G401 (cell line): ENCODE measurements around the gene NRGN. TPM values are rescaled to one million over a fixed set of nuclear protein-coding genes. Genes with fewer than 3 reads are reported as not detected.
A peak's percentile ranks its signal among the peaks of the same experiment; 100 is the strongest.

ENCODE experiments used
- DNase-seq: peaks from one replicate; pipeline ENCODE4 v3.0.0-alpha.2; 2015; ENCODE audit warnings: low spot score
- in situ Hi-C: cut with HindIII; loops from 2 replicates; pipeline ENCODE4 v1.10.0; 2016; ENCODE audit warnings: low sequenced_read_pairs, mixed read lengths
- total RNA-seq: library from RNA; depleted of rRNA; stranded (reverse); fragments of >200 nt; shearing (Covaris generic); gene quantifications from 2 replicates; pipeline ENCODE4 v1.2.3, GENCODE V29; 2014

Gene NRGN
- total RNA-seq, 1 experiment from 2014 or later = 1.5 TPM

GRCh38 chr11:124754309-124754708, 14.6 kb downstream of the NRGN start:
- DNase-seq = no peak

GRCh38 chr11:124754710-124755109, 15.0 kb downstream of the NRGN start:
- no peak for DNase-seq
- in situ Hi-C loops = no loop called here

More at GRCh38 chr11:124754309-124754708, 14.6 kb downstream of the NRGN start:
- in situ Hi-C loops = no loop called here

DNA sequence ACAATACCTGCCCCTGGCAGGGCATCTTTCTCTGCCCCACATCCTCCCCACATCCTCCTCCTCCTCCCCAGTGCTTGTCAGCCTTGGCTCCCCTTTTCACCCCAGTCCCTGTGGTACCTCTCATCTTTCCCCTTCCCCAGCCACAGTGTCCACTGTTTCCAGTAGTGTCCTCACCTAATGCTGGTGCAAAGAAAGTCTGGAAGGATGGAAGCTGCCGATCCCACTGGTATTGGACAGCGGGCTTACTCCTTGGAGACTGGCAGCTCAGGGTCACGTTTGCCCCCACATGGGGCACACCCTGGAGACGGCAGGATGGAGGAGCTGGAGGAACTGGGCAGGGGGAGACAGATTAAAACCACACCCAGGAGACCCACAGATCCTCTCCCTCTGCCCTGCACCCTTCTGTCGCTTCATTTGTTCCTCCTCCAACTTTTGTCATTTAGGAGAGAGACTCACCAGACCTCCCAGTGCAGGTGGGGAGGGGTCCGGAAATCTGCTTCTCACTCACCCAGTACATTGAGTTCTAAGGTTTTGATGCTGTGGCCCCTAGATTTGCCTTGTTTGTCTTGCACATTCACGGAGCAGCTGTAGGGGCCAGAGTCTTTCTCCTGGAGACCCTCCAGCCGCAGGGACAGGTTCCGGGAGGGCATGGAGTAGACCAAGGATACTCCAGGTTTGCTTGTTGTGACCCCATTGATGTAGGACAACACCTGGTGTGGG, 16.5 kb downstream of the NRGN start:
- in situ Hi-C loops = no loop called here
- DNase-seq = no peak

DNA sequence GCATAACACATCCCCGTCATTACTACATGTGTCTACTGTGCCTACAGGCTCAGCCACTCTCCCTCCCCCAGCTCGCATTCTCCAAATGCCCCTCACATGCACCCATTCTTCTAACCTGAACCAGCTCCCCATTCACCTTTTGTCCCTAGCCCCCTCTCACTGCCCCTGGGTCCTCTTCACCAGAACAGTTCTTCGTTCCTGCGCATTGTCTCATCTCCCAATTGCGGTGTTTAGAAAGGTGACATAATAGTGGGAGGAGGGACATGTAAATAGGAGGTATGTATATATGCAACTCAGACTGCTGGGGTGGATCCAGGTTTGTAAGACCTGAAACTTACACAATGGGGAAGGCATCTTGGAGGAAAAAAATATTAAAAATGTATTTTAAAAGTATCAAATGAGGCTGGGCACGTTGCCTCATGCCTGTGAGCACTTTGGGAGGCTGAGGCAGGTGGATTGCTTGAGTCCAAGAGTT, 17.0 kb downstream of the NRGN start:
- DNase-seq = no peak
- in situ Hi-C loops = no loop called here

DNA sequence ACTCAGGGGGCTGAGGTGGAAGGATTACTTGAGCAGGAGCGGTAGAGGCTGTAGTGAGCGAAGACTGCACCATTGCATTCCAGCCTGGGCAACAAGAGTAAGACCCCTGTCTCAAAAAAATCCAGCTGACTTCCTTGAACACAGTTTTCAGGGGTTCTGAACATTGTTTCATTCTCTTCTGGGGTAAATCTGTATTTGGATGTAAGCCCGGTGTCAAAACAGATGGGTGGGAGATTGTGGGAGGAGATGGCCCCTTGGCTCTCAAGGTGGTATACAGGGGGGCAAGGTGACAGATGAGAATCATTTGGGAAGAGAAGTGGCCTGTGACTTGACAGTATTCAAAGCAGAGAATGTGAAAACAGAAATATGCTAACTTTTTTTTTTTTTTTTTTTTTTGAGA, 17.6 kb downstream of the NRGN start:
- DNase-seq = no peak
- in situ Hi-C loops = no loop called here

- in situ Hi-C loops = no loop called here
- DNase-seq = peak; percentile 44
These were observed 18.9 kb downstream of the NRGN start for GRCh38 chr11:124758355-124759265.

DNA sequence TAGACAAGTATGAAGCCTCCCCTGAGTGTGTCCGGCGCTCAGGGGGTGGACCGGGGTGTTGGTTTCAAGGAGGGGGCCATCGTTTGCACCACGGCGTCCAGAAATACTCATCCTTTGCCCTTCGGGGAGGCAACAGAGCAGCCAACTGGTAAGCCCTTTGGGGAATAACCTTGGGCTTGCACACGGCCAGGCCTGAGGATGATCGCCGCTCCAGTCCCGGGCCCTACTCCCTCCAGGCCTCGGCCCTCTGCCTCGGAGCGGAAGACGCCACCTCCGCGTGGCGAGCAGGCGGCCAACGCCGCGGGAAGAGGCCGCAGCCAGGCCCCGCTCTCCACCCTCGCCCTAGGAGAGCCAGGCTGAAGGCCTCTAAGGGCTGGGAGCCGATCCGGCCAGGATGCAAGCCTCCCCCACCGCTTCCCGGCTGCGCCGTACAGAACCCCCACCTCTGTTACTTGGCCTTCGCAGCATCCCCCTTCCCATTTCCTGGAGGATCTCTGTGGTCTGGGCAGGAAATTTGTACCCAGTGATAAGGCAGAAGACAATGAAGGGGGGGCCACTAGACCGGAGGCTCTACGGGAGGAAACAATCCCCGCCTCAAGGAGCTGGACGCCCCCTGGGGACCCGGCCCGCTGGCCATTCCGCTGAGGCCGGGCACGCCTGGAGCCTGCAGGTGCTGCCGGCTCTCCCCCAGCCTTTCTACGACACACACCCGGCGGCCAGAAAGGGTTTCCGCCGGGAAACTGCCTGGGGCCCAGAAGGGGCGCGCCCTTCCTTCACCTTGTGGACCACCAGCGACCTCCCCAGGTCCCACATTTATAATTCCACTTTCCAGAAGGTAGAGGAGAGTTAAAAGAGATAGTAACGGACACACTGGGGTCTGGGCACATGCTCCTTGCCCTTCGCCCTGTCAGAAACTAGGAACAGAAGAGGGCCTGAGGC, 19.8 kb downstream of the NRGN start:
- no peak for DNase-seq
- in situ Hi-C loops = no loop called here

DNA sequence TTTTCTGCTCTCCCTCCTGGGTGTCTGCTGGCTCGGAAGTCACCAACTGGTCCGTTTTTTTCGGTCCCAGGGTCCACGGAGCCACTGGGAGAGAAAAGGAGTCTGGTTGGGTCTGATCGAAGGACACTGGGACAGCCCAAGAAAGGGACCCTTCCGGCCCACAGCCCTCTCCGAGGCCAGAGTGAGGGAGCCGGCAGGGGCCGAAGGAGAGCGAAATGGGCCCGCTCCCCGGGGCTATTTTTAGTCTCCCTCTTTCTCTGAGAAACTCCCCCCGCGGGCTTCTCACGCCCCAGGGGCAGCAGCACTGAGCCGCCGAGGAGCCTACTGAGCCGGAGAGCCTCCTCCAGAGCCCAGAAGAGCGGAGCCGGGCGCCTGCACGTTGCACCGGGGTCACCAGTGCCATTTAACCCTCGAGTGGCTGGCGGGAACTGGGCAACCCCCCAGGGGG, 20.5 kb downstream of the NRGN start:
- DNase-seq = no peak
- in situ Hi-C loops = no loop called here

GRCh38 chr11:124760806-124761205, 21.1 kb downstream of the NRGN start:
- DNase-seq = no peak
- in situ Hi-C loops = no loop called here

DNA sequence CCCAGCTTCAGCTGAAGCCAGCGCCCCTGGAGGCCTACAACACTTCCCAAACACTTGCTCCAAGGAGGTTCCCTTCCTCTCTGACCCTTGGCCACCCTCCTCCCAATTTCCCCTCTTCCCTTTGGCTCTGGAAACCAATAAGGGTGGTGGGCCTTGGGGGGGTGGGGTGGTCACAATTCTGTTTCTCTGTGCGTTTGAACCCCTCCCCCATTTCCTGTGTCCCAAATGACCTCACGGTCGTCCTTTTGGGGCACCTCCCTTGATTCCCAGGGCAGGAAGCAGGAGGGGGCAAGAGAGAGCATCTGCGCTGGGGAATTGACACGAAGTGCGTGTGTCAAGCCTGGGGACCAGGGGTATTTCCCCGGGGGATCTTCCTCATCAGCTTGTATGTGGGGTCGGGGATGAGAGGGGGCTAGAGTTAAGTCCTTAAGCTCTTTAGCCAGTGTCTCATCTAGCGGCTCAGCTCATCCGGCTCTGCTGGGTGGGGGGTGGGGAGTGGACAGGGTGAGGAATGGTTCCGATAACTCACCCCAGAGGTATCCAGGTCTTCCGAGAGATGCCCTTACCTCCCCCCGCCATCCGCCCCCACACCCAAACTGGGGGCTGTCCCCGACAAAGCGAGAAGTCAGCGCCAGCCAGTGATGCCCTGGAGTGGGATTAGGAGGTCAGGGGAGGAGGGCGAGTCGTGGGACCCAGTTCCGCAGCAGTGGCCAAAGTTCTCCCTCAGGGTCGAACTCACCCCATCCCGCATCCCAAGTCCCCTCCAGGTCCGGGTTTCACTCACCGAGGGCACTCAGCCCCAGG, 21.8 kb downstream of the NRGN start:
- in situ Hi-C loops = no loop called here
- DNase-seq = no peak

DNA sequence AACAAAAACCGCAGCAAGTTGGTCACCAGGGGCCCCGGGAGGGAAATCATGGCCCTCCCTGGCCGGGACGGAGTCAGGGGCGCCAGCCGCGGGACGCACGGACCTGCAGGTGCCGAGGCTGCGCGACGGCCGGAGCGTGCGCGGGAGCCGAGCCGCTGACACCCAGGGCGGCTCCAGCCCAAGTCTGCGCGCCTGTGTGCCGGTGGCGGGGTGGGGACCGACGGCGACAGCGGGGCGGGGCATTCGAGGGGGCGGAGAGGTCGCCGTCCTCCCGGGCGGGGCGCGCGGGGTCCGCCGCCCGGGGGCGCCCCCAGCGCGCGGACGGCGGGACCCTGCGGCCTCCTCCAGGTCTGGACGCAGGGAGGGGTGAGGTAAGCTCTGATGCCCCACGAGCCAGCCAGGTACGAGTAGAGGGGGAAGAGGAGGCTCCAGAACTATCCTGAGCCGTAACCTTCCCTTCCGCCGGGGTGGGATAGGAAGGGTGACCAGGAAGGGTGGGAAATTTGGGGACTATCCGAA, 22.4 kb downstream of the NRGN start, which contains the start of gene ESAM:
Gene ESAM (minus strand): TSS at position 186 of the 519 bp plus-strand sequence. CDS start 136 bp downstream, at position 50.
- in situ Hi-C loops = no loop called here
- no peak for DNase-seq

- in situ Hi-C loops = no loop called here
- DNase-seq = no peak
These were observed 22.9 kb downstream of the NRGN start for GRCh38 chr11:124762624-124763155.

- in situ Hi-C loops = no loop called here
These were observed 23.6 kb downstream of the NRGN start for GRCh38 chr11:124763156-124763947.

DNA sequence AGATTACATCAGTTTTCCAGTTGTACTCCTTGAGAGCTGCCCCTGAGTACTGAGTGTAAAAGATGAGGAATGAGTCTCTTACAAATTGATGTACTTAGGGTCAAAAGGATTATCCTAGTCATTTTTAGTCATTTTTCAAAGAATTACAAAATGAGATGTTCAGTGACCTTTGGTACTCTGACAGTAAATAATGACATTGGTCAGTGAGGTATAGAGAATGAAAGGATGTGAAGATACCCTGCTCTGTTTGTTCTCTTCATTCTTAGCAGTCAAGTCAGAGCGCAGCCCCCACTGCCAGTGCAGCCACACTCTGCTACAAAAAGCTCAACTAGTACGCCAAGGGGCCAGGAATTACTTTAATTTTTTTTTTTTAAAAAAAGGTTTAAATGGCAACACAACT, 26.4 kb downstream of the NRGN start:
- in situ Hi-C loops = no loop called here
- DNase-seq = no peak

More at GRCh38 chr11:124763156-124763947, 23.6 kb downstream of the NRGN start:
- peak; percentile 75 for DNase-seq

- in situ Hi-C loops = no loop called here
These were observed 29.2 kb downstream of the NRGN start for GRCh38 chr11:124768914-124769313.

GRCh38 chr11:124769806-124770774, 30.3 kb downstream of the NRGN start:
- in situ Hi-C loops = no loop called here
- DNase-seq = no peak

More at GRCh38 chr11:124768914-124769313, 29.2 kb downstream of the NRGN start:
- no peak for DNase-seq
